ENCODE measurements around the gene MATN4. TPM values are rescaled to one million over a fixed set of nuclear protein-coding genes. Genes with fewer than 3 reads are reported as not detected.

The MATN4 gene
- total RNA-seq, 2 experiments from 2014 or later: 0.38 TPM; not detected in 1

- intact Hi-C loops (cut with micrococcal nuclease; ENCODE audit: unreplicated experiment): no loop called here
- Histone ChIP-seq H3K79me2 (ENCODE audit: insufficient read depth, low read depth, low read length) (no peaks in the 10 kb centered on the region), H3K4me2 (ENCODE audit: low read length) (no peak overlapping the region), H3K9me3 (ENCODE audit: low read length) (no peaks in the 10 kb centered on the region), H2AFZ (ENCODE audit: low read length) (no peak overlapping the region), H3K27ac (ENCODE audit: low read depth, low read length, poor library complexity, severe bottlenecking) (no peak overlapping the region), H3K9me2 (ENCODE audit: insufficient read depth, low read length) (no peaks in the 10 kb centered on the region), H3K4me1 (ENCODE audit: insufficient read depth, low read length, poor library complexity, severe bottlenecking) (no peaks in the 10 kb centered on the region), H3K36me3 (ENCODE audit: insufficient read depth, low read length) (no peaks in the 10 kb centered on the region), H3K4me3 (ENCODE audit: low read depth, low read length, poor library complexity, severe bottlenecking) (no peak overlapping the region), H4K20me1 (ENCODE audit: insufficient read depth, low read length) (no peaks in the 10 kb centered on the region)
- TF ChIP-seq CTCF (conservative IDR thresholded peaks at IDR 0.05; ENCODE audit: low read length) (no peak), EZH2phosphoT487 (IDR thresholded peaks at IDR 0.05; ENCODE audit: borderline replicate concordance, low read depth, low read length) (no peak)
- BruUV-seq (replicated peaks): no TSS peak
- ChIA-PET POLR2A (no interaction called here), CTCF (ENCODE audit: unreplicated experiment) (no interaction called here)
- no peak for DNase-seq (ENCODE audit: low spot score)
These were observed 6.3 kb downstream of the MATN4 start for GRCh38 chr20:45301824-45302271.

DNA sequence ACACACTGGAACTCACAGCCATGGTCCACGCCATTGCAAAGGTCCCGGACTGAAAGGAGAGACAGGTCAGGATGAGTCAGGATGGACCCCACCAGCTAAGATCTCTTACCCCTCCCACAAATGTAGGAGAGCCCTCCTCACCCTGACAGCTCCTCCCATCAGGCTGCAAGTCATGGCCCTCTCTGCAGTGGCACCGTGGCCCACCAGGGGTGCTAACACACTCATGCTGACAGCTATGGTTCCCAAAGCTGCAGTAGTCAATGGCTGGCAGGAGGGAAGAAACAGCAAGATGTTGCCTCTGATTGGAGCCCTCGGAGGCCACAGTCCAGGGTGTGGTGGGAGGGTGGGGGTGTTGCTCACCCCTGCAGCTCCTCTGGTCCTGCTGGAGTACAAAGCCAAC, 7.1 kb downstream of the MATN4 start:
- H3K4me3 ChIP-seq (ENCODE audit: low read depth, low read length, poor library complexity, severe bottlenecking): no peak overlapping the region
- no peak overlapping the region for H2AFZ ChIP-seq (ENCODE audit: low read length)
- no peak overlapping the region for H3K27ac ChIP-seq (ENCODE audit: low read depth, low read length, poor library complexity, severe bottlenecking)
- POLR2A ChIA-PET: no interaction called here
- no peaks in the 10 kb centered on the region for H3K79me2 ChIP-seq (ENCODE audit: insufficient read depth, low read depth, low read length)
- H4K20me1 ChIP-seq (ENCODE audit: insufficient read depth, low read length): no peaks in the 10 kb centered on the region
- BruUV-seq (replicated peaks): no TSS peak
- CTCF ChIA-PET (ENCODE audit: unreplicated experiment): interaction anchor here (0.6 kb wide), 2 partner anchors 100 to 142 kb away, joined by 3 to 6 read pairs; no protein-coding TSS in a partner anchor
- intact Hi-C loops (cut with micrococcal nuclease; ENCODE audit: unreplicated experiment): no loop called here
- TF ChIP-seq EZH2phosphoT487 (IDR thresholded peaks at IDR 0.05; ENCODE audit: borderline replicate concordance, low read depth, low read length): no peak
- peak; percentile 71 for TF ChIP-seq CTCF (conservative IDR thresholded peaks at IDR 0.05; ENCODE audit: low read length)
- H3K9me2 ChIP-seq (ENCODE audit: insufficient read depth, low read length): no peaks in the 10 kb centered on the region
- H3K36me3 ChIP-seq (ENCODE audit: insufficient read depth, low read length): no peaks in the 10 kb centered on the region
- no peak overlapping the region for H3K4me2 ChIP-seq (ENCODE audit: low read length)
- DNase-seq (ENCODE audit: low spot score): peak; percentile 37
- no peaks in the 10 kb centered on the region for H3K4me1 ChIP-seq (ENCODE audit: insufficient read depth, low read length, poor library complexity, severe bottlenecking)
- no peaks in the 10 kb centered on the region for H3K9me3 ChIP-seq (ENCODE audit: low read length)

DNA sequence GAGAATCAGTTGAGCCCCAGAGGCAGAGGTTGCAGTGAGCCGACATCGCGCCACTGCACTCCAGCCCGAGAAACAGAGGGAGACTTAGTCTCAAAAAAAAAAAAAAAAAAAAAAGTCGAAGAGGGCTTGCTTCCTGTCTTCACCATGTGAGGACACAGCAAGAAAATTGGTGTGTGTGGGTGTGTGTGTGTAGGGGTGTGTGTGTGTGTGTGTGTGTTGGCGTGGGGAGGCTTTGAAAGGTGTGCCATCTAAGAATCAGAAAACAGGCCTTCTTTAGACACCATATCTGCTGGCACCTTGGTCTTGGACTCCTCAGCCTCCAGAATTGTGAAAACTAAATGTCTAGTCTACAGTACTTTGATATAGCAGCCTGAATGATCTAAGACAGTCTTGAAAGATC, 8.3 kb downstream of the MATN4 start:
- BruUV-seq (replicated peaks): no TSS peak
- Histone ChIP-seq H3K4me1 (ENCODE audit: insufficient read depth, low read length, poor library complexity, severe bottlenecking) (no peaks in the 10 kb centered on the region), H4K20me1 (ENCODE audit: insufficient read depth, low read length) (no peaks in the 10 kb centered on the region), H3K36me3 (ENCODE audit: insufficient read depth, low read length) (no peaks in the 10 kb centered on the region), H3K4me3 (ENCODE audit: low read depth, low read length, poor library complexity, severe bottlenecking) (no peak overlapping the region), H3K79me2 (ENCODE audit: insufficient read depth, low read depth, low read length) (no peaks in the 10 kb centered on the region), H3K27ac (ENCODE audit: low read depth, low read length, poor library complexity, severe bottlenecking) (no peak overlapping the region), H3K9me2 (ENCODE audit: insufficient read depth, low read length) (no peaks in the 10 kb centered on the region), H2AFZ (ENCODE audit: low read length) (no peak overlapping the region), H3K9me3 (ENCODE audit: low read length) (no peaks in the 10 kb centered on the region), H3K4me2 (ENCODE audit: low read length) (no peak overlapping the region)
- TF ChIP-seq CTCF (conservative IDR thresholded peaks at IDR 0.05; ENCODE audit: low read length): no peak
- TF ChIP-seq EZH2phosphoT487 (IDR thresholded peaks at IDR 0.05; ENCODE audit: borderline replicate concordance, low read depth, low read length): no peak
- POLR2A ChIA-PET: no interaction called here
- no peak for DNase-seq (ENCODE audit: low spot score)
- intact Hi-C loops (cut with micrococcal nuclease; ENCODE audit: unreplicated experiment): no loop called here
- CTCF ChIA-PET (ENCODE audit: unreplicated experiment): no interaction called here
